GM19193 (cell line): ENCODE measurements around the gene IFI30.

ENCODE experiments used
- POLR2A ChIP-seq: IDR thresholded peaks from 4 replicates; pipeline ENCODE4 v1.6.1; 2011; ENCODE audit not compliant: insufficient read depth, insufficient read length; ENCODE audit errors: extremely low read depth

IFI30 gene

DNA sequence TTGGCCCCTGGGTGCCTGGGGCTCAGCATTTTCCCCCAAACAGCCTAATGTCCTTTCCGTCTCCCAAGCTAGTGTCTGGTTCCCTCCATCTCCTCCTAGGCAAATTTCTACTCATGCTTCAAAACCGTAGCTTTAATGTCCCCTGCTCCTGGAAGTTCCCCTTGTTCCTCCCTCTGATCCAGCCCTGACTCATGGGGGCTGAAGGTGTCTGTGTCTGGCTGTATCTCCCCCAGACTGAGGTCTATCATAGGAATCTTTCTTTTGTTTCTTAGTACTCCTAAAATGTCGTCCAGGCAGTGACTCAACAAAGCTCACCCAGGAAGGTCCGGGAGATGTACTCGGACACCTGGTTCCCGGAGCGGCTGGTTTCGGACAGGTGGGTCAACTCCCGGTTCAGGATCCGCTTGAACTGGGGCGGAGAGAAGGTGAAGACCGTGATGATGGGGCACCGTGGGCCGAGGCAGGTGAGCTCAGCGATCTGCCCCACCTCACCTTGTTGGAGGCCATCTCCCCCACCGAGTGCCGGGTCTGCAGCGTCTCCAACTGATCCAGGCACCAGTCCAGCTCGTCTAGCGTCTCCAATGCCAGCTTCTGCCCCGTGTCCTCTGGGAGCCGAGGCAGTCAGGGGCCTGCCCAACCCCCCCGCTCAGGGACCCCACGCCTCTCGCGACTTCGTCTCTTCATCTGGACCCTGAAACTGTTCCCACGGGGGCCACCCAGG, 46.5 kb downstream of the IFI30 start:
- no peak for TF ChIP-seq POLR2A

DNA sequence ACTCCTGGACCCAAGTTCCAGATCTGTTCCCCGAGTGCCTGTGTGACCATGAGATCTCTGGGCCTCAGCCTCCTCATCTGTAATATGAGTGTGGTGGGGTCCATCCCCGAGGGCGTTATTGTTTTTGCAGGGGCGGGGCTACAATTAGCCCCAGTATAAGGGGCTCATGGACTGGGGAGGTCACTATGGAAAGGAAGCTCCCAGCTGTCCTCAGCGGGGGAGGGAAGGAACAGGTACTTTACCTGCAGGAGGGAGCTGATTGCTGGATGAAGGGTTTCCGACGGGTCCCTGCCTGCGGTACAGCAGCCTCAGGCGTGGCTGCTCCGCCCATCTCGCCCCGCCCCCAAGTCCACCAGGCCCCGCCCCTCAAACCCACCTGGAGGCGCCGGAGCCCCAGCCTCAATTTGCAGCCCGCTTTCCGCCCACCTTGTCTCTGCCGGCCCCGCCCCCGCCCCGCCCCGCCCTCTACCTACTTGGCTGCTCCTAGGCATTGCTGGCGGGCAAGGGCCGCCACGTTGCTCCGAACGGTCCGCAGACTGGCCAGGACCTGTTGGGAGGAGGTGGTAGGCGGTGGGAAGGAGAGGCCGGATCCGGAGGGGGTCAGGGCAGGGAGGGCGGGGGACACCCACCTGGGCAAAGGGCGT, 47.1 kb downstream of the IFI30 start:
- no peak for TF ChIP-seq POLR2A

DNA sequence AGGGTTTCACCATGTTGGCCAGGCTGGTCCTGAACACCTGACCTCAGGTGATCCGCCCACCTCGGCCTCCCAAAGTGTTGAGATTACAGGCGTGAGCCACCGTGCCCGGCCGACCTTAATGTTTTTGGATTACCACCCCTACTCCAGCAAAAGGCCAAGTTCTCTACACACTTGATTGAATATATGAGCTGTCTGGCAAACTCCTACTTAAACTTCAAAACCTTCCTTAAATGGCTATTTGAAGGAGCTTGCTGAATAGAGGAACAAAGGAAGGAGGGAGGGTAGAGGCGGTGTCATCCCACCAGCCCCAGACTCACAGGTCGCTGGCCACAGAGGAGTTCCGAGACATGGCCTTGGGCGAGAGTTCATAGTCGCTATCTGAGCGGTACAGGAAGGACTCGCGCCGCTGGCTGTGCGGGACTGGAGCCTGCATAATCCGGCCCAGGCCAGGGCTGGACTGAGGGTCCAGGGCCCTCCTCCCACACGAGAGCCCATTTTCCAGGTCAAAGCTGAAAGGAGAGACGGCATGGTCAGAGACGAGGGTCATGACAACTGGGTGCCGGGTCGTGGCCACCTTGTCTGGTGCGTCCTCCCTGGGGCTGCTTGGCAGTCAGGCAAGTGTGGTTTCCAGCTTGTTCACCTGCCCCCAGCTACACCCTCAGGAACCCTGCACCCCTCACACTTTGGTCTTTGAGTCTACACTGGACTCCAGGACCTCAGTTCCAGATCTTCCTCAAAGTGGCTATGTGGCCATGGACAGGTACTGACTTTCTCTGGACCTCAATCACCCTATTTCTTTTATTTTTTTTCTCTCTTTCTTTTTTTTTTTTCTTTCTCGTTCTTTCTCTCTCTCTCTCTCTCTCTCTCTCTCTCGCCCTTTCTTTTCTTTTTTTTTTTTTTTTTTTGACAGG, 48.5 kb downstream of the IFI30 start:
- TF ChIP-seq POLR2A, result no peak

DNA sequence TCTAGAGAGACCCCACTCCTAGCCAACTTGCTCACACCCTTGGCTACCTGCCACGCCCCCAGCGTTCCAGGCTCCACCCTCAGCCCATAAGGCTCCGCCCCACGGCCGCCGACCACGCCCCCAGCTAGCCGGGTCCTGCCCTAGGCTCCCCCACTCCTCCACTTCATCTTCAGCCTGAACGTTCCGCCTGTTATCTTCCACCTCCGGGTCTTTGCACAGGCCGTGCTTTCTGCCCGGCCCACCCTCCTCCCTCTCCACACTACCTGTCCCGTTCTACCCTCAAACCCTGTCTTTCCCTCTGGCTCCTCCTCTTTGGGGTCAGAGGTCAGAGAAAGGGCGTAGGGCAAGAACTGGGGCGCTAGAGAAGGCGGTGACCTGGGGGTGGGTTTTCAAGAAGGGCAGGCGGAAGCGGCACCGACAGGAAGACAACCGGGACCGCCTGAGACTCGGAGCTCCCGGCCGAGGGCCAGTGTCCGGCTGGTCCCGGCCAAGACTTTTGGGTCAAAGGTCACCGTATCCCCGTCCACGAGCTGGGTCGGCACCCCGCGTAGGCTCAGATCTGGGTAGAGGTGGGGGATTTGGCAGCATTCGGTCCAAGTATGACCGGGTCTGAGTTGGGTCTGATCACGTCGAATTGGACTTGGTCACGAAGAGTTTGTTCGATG, 50.4 kb downstream of the IFI30 start:
- no peak for TF ChIP-seq POLR2A

DNA sequence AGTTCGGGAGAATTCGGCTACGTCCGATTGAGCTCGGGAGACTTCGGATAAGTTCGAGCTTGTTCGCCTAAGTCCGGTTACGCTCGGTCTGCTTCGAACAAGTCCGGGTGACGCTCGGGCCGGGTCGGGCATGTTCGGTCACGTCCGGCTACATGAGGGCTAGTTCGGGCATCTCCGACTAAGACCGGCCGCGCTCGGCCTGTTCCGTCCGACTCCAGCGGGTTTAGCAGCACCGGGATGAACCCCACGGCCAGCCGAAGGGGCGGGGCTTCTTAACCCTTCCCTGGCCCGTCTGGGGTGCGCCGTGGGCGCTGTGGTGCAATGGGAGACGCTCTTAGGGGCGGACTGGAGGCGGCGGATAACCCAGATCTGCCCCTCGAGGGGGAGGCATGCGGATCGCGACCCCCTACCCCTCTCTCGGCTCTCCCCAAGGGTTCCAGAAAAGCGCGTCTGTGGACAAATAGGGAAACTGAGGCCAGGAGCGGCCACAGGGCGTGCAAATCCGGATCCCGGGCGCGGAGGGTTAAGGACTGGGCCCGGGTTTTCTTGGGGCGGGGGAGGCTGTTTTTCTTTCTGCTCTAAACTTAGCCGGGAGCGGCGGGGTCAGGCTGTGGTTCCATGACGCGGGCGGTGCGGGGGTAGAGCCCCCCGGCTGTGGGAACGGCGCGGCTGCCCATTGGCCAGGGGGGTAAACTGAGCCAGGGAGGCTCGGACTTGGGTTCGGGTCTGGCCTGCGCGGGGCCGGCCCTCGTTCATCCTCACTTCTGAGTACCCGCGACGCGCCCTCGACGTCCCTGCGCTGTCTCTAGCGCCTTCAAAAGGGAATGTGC, 51.1 kb downstream of the IFI30 start:
- no peak for TF ChIP-seq POLR2A

DNA sequence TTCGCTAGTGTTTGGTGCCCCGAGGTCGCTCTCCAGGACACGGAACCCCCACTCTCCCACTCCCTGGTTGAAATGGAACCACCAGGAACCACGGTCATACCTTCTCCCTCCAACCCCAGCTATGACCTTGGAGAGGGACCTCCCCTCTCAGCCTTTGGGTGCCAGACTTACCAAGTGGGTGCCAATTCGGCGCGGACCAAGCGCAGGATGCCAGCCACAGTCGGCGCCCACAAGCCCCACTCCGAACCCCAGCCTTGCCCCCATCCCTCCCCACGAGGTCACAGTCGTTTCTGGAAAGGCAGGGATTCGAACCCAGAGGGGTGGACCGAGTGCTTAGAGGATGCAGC, 51.7 kb downstream of the IFI30 start:
- no peak for TF ChIP-seq POLR2A

DNA sequence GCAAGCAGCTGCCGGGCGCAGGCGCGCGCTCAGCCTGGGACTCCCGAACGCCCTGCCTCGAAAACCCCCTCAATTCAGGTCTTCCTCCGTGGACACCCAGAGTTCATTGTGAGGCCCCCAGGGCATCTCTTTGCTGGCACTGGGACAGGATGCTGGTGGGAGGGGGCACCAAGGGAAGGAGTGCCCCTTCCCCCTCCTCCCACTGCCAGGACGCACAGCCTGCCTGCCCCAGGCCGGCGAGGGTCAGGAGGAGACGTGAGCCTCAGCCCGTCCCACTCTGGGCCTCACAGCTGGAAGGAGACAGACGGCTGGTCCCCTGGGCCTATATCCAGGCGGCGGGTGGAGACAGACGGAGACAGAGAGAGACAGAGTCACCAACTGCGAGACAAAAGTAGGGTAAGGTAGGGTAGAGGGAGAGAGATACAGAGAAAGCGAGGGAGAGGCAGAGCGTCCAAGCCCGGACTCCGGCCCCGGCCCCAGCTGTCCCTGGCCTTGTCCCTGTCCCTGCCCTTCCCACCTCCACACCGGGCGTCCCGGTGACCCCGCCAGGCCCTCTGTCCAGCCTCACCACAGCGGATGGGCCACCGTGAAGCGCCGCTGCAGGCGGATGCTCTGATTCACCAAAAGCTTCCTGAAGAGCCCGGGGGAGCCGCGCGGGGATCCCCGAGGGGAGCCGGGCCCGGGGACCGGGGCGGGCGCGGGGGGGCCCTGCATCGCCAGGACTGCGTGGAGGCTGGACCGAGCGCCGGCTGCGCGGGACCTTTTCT, 52.3 kb downstream of the IFI30 start, which contains the start of gene PDE4C:
TSS of gene PDE4C (minus strand) at position 737 of the 767 bp plus-strand sequence. CDS start at position 714, 23 bp downstream.
- TF ChIP-seq POLR2A, result no peak

DNA sequence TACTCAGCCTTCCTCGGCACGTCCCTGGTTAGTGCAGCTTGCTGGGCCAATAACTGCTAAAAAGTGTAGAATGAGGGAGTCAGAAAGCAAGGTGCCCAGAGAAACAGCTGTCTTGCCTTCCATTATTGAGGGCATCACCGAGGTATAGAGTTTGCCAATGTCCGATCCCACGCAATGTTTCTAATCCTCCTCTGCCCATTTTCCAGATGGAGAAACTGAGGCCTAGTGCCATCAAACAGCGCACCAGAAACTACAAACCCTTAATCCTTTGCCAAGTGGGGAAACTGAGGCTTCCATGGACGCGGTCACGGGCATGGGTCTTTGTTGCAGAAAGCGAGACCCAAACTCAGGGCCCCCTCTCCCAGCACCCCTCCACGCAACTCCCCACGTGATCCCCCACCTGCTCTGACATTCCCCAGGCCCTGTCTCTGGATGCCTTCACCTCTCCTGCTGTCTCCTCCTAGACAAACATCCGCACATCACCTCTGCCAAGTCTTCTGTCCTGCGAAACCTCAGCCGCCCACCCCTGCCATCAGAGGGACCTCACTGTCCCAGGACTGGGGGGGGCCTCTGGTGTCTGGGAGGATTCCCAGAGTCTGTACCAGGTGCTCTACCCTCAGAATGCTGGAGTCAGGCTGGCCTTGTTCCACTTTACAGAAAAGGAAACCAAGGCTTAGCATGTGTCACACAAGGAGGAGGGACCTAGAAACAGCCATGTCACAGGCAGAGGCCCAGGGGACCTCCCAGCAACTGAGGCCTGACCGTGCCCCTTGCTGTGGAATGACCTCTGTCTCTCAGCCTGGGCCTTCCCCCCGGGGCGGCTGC, 53.6 kb downstream of the IFI30 start:
- TF ChIP-seq POLR2A, result no peak
